NCI-H2107 (cell line): ENCODE measurements around the gene CPEB4.

Source experiments
- DNase-seq: peaks from one replicate; lab custom pipeline; 2025; lab: John Stamatoyannopoulos, UW

The CPEB4 gene

GRCh38 chr5:173974688-173975239 is 86.6 kb downstream of the CPEB4 start:
- no peak for DNase-seq

DNA sequence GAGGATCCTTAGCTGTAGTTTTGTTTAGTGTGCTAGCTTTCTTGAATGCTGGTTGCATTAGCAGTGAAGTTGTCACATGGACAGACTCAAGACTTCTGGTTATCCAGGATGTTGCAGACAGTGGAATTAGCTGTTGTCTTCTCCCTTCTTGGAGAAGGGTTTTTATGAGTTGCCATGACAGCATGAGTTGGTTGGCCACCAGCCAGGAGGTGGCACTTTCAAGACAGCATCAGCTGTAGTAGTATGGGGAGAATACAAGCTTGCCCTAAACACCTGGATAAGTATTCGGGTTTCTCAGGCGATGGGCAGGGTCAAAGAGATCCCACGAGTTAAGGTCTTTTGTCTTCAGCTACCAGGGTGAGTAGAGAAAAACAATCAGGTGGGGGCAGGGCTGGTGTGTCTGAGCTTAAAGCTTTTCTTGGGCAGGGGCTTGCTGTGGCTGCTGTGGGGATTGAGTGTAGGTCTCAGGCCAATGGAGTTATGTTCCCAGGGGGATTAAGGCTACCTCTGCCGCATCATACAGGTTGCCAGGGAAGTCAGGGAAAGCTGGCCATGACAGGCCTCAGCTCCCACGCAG is 93.1 kb downstream of the CPEB4 start:
- DNase-seq = no peak

DNA sequence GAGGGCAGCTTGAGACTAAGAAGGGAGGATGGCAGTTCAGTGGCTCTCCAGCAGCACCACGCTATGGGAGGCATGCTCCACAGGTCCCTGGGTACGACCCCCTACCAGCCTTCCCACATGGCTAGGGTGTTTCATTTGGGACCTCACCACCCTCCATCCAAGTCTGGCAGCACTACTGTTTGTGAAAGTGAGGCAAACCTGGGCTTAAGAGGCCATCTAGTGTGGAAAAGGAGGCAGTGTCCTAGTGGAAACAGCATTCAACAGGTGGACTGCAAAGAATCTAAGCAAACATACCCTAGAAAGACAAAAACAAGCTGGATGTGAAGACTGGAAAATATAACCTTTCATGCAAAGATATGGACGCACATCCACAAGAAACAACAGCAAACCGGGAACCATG is 96.1 kb downstream of the CPEB4 start:
- DNase-seq = no peak

- no peak for DNase-seq
These were observed 100.6 kb downstream of the CPEB4 start, which contains the start of gene C5orf47 for GRCh38 chr5:173988554-173989431. Gene C5orf47, plus strand, starts transcription at chr5:173989170. Its CDS starts 94 bp downstream, at chr5:173989264.

GRCh38 chr5:173989432-173990082 is 101.4 kb downstream of the CPEB4 start:
- no peak for DNase-seq

- DNase-seq = no peak
These were observed 109.2 kb downstream of the CPEB4 start for GRCh38 chr5:173997331-173997730.

DNA sequence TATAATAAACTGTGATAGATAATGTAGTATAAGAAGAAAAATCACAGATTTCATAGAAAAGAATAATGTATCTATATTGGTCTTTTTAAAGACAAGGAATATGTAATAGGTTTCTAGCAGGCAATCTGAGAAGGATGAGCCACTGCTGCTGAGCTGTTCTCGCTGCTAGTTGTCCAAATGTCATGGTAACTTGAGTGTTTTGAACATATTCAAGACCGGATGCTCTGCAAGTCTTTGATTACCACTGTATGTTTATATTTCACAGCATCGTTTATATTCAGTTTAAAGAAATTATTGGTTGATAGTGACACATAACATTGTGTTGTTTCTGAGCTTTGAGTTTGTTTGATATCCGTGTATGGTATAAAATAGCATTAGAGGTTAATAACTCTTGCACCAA is 110.4 kb downstream of the CPEB4 start:
- DNase-seq = no peak

DNA sequence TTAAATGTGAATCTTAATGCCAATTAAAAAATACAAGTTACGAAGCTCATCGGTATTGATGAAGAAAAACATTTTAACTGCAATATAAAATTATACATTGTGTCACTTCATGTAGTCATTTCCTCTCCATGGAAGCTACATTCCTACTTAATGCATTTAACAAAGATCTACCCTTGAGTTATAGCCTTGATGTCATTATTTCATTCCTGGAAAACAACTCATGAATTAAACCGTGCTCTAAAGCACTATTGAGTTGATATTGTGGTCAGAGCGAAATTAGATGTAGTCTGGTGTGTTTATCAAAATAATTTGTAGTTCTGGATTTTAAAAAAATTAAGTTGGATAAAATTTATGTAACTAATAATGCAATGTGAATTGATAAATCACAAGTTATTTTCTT is 111.9 kb downstream of the CPEB4 start:
- no peak for DNase-seq

DNA sequence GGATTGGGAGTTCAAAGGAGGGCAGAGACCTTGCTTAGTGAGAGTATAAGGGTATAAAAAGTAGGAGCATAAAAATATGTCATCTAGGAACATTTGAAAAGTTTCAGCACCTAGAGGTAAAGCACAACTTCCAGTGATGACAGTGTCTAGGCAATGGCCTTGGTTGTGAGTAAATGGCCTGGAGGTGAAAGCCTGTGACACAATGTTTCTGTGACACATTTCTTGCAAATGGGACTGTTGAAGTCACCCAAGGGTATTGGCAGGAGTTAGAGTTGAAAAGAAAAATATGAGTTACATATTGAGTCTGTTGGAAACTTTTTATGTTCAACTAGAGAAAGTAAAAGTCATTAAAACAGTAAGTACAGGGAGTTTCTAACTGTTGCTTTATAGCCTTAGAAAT is 115.6 kb downstream of the CPEB4 start:
- DNase-seq = no peak

DNA sequence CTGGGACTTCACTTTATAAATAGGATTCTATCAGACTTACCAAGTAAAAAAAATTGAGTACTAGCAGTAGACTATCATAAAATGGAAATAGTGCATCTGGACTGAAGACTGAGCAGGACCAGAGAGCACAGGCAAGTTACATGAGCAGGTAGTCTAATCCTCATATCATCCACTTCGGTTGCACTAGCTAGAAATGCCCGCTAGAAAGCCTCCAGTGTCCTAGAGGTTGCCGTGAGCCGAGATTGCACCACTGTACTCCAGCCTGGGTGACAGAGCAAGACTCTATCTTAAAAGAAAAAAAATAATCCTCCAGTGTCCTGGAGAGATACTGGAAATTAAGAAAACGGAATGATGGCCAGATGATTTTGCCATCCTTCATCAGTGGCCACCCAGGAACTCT is 120.8 kb downstream of the CPEB4 start:
- DNase-seq = no peak

DNA sequence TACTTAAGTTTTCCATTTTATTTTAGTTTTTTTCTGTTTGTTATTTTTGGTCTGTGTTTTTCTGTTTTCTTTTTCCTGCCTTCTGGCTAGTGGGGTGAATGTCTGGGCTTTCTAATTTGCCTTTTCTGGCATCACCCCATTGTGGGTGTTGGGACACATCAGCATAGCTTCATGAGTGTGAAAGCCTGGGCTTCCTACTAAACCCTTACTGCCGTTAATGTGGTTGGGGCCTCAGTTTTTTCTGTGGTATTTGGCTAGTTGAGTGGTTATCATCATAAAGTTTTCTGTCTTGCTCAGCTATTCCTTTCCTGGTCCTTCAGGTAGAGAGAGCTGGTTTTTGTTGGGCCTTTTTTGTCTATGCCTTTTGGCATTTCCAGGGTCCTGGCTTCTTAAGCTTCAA is 122.2 kb downstream of the CPEB4 start:
- no peak for DNase-seq

DNA sequence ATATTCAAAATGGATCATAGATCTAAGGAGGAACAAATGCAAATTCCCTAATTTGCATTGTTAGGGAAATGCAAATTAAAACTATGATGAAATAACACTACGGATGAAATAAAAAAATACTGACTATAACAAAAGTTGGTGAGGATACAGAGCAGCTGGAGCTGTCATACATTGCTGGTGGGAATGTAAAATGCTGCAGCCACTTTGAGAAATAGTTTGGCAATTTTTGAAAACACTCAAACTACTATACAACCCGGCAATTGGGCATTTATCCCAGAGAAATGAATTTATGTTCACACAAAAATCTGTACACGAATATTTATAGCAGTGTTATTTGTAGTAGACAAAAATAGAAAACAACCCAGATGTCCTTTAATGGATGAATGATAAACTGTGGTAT is 123.3 kb downstream of the CPEB4 start:
- DNase-seq = no peak
